GM21528 (cell line): Measurements from ENCODE around the gene OR4L1.
"Not testable (repeated sequence)": the region's sequence is repeated elsewhere in the genome, so short reads cannot be mapped to it uniquely, and the experiment has no call there.

ENCODE experiments used
- ATAC-seq: cut with Tn5 transposase; IDR thresholded peaks from one replicate; pipeline ENCODE4 v1.9.1; 2021; ENCODE audit warnings: mild to moderate bottlenecking, moderate library complexity; ENCODE audit not compliant: unreplicated experiment, low FRiP score

The OR4L1 gene

GRCh38 chr14:20059745-20060144 lies at the start of gene OR4L1:
Gene OR4L1 (plus strand): TSS chr14:20060045. CDS start chr14:20060045, 0 bp downstream.
- no peak for ATAC-seq

GRCh38 chr14:20019257-20019865 lies 40.5 kb upstream of the OR4L1 start, which contains the start of gene OR4K14:
Gene OR4K14 (minus strand): TSS chr14:20019307. CDS start chr14:20015193, 4,114 bp downstream.
- ATAC-seq = no peak

GRCh38 chr14:20031058-20031457 lies 28.8 kb upstream of the OR4L1 start:
- ATAC-seq = no peak

- no peak for ATAC-seq
These were observed 24.4 kb upstream of the OR4L1 start for GRCh38 chr14:20035449-20035848.

GRCh38 chr14:20035938-20036337 lies 23.9 kb upstream of the OR4L1 start, which contains the start of gene OR4K13:
Gene OR4K13 (minus strand): TSS chr14:20036038. CDS start chr14:20034758, 1,280 bp downstream.
- ATAC-seq = no peak

- no peak for ATAC-seq
These were observed 15.6 kb upstream of the OR4L1 start for GRCh38 chr14:20044243-20044642.

- ATAC-seq = no peak
These were observed 11.6 kb upstream of the OR4L1 start for GRCh38 chr14:20048202-20048601.

- ATAC-seq = no peak
These were observed 32.2 kb downstream of the OR4L1 start for GRCh38 chr14:20092050-20092449.

GRCh38 chr14:20093442-20093841 lies 33.6 kb downstream of the OR4L1 start:
- no peak for ATAC-seq

GRCh38 chr14:20098926-20099770 lies 39.3 kb downstream of the OR4L1 start:
- not testable (repeated sequence) for ATAC-seq

- no peak for ATAC-seq
These were observed 50.6 kb downstream of the OR4L1 start, which contains the start of gene OR4K17 for GRCh38 chr14:20110438-20110837. Gene OR4K17 (plus strand): TSS chr14:20110739. CDS start chr14:20117500, 6,761 bp downstream.
